Measurements from ENCODE around the gene AK1. TPM values are rescaled to one million over a fixed set of nuclear protein-coding genes. Genes with fewer than 3 reads are reported as not detected.
A peak's percentile ranks its signal among the peaks of the same experiment; 100 is the strongest.

AK1 gene
- total and polyA plus RNA-seq, 2 of the 13 experiments (the other 11 are each of a cell fraction or from before 2014, with no cell fraction given), result 19.1 to 32.8 TPM

DNA sequence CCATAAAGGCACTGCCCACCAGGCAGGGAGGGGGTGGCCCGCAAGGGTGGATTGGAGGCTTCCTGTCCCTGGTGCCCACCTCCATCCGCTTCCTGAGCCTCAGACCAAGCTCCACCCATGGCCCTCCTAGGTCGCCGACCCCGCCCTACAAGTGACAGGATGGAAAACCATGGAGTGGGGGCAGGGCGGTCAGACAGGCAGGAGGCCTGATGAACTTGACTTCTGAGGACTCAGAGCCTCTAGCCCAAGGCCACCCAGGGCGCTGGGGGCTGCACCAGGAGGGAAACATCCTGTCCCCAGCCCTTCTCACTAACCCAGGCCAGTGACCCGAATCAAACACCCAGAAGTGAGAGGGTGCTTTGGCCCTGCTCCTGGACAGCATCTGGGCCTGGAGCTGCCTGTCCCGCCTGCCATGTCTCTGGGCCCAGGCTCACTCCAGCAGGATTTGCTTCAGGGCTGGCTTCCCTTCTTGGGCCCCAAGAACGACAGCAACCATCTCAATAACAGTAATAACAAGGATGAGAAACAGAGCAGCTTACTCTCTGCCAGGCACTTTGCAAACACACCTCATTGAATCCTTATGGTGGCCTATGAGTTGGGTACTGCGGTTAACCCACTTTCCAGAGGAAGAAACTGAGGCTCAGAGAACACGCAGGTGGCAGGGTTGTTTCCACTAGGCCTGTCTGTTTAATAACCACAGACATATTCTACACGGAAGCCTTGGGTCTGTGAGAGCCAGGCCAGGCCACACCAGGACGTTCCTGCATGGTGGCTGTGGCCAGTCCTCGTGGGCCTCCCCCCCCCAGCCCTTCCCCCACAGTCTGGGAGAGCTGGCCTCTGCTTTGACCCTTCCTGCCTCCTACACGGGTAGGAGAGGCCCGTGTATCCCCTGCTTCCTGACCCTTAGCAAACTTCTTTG lies 26.3 kb upstream of the AK1 start (continued):
- TF ChIP-seq ZNF44 (CRISPR knock-in tag; IDR thresholded peaks at IDR 0.05) (no peak), ZNF256 (CRISPR knock-in tag; conservative IDR thresholded peaks at IDR 0.05) (peak; percentile 73), ZNF746 (CRISPR knock-in tag; IDR thresholded peaks at IDR 0.05) (no peak; the same call in 1 of the 2 replicates), NONO (IDR thresholded peaks at IDR 0.05) (no peak), NONO (CRISPR knock-in tag; conservative IDR thresholded peaks at IDR 0.05) (peak; percentile 76; the same call in 1 of the 2 replicates), ZNF343 (CRISPR knock-in tag; IDR thresholded peaks at IDR 0.05) (no peak), ZNF564 (CRISPR knock-in tag; IDR thresholded peaks at IDR 0.05) (no peak), ZNF609 (CRISPR knock-in tag; IDR thresholded peaks at IDR 0.05; ENCODE audit: borderline replicate concordance) (peak; percentile 84)
- TF ChIP-seq, protein P1, sequence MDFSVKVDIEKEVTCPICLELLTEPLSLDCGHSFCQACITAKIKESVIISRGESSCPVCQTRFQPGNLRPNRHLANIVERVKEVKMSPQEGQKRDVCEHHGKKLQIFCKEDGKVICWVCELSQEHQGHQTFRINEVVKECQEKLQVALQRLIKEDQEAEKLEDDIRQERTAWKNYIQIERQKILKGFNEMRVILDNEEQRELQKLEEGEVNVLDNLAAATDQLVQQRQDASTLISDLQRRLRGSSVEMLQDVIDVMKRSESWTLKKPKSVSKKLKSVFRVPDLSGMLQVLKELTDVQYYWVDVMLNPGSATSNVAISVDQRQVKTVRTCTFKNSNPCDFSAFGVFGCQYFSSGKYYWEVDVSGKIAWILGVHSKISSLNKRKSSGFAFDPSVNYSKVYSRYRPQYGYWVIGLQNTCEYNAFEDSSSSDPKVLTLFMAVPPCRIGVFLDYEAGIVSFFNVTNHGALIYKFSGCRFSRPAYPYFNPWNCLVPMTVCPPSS (IDR thresholded peaks at IDR 0.05), result no peak
- TF ChIP-seq, protein P2, sequence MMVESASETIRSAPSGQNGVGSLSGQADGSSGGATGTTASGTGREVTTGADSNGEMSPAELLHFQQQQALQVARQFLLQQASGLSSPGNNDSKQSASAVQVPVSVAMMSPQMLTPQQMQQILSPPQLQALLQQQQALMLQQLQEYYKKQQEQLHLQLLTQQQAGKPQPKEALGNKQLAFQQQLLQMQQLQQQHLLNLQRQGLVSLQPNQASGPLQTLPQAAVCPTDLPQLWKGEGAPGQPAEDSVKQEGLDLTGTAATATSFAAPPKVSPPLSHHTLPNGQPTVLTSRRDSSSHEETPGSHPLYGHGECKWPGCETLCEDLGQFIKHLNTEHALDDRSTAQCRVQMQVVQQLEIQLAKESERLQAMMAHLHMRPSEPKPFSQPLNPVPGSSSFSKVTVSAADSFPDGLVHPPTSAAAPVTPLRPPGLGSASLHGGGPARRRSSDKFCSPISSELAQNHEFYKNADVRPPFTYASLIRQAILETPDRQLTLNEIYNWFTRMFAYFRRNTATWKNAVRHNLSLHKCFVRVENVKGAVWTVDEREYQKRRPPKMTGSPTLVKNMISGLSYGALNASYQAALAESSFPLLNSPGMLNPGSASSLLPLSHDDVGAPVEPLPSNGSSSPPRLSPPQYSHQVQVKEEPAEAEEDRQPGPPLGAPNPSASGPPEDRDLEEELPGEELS (CRISPR knock-in tag; IDR thresholded peaks at IDR 0.05), result peak; percentile 73; the same call in 1 of the 2 replicates
- TF ChIP-seq, protein P3, sequence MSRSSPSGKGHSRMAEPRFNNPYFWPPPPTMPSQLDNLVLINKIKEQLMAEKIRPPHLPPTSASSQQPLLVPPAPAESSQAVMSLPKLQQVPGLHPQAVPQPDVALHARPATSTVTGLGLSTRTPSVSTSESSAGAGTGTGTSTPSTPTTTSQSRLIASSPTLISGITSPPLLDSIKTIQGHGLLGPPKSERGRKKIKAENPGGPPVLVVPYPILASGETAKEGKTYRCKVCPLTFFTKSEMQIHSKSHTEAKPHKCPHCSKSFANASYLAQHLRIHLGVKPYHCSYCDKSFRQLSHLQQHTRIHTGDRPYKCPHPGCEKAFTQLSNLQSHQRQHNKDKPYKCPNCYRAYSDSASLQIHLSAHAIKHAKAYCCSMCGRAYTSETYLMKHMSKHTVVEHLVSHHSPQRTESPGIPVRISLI (CRISPR knock-in tag; IDR thresholded peaks at IDR 0.05; ENCODE audit: borderline replicate concordance), result peak; percentile 50; the same call in 1 of the 2 replicates

Measured in HepG2 (cell line).